Measurements from ENCODE around the gene PLEK. TPM values are rescaled to one million over a fixed set of nuclear protein-coding genes. Genes with fewer than 3 reads are reported as not detected.

Gene PLEK
- 4.4 TPM for total RNA-seq

GRCh38 chr2:68365087-68365486 lies at the start of gene PLEK:
Gene PLEK, plus strand, starts transcription at chr2:68365282. Its CDS starts 70 bp downstream, at chr2:68365352.
- DNase-seq (ENCODE audit: extremely low spot score in 2 of 2), result no peak
- Histone ChIP-seq H3K27ac (no peak within 1 kb of the TSS), H3K9me3 (no peaks in the 10 kb centered on the region), H3K27me3 (no peaks in the 10 kb centered on the region), H3K36me3 (no peaks in the 10 kb centered on the region), H3K4me1 (peaks cover 10% of the 10 kb centered on the region), H3K4me3 (peak within 1 kb of the TSS in 1 of 2 donors; percentile 26)
- intact Hi-C loops (cut with DNase I), result no loop called here
- TF ChIP-seq CTCF (IDR thresholded peaks at IDR 0.05) (no peak), POLR2A (IDR thresholded peaks at IDR 0.05) (peak in 1 of 2 donors; percentile 14)

- TF ChIP-seq POLR2AphosphoS5 (IDR thresholded peaks at IDR 0.05; ENCODE audit: insufficient read depth in 1 of 2, low read depth in 1 of 2) (no peak), POLR2A (IDR thresholded peaks at IDR 0.05) (no peak), CTCF (IDR thresholded peaks at IDR 0.05) (no peak)
- Histone ChIP-seq H3K4me3 (no peak overlapping the region), H3K27ac (no peak overlapping the region), H3K4me1 (peaks cover 26% of the 10 kb centered on the region), H3K36me3 (no peaks in the 10 kb centered on the region), H3K27me3 (no peaks in the 10 kb centered on the region), H3K9me3 (no peaks in the 10 kb centered on the region)
- no peak for DNase-seq (ENCODE audit: extremely low spot score in 2 of 2)
- intact Hi-C loops (cut with DNase I), result no loop called here
These were observed 49.0 kb upstream of the PLEK start for GRCh38 chr2:68316111-68316510.

GRCh38 chr2:68317971-68318913 lies 46.8 kb upstream of the PLEK start:
- TF ChIP-seq CTCF (IDR thresholded peaks at IDR 0.05) (no peak), POLR2A (IDR thresholded peaks at IDR 0.05) (no peak), POLR2AphosphoS5 (IDR thresholded peaks at IDR 0.05; ENCODE audit: insufficient read depth in 1 of 2, low read depth in 1 of 2) (peak in 1 of 2 donors; percentile 47)
- no peak for DNase-seq (ENCODE audit: extremely low spot score in 2 of 2)

GRCh38 chr2:68318914-68319397 lies 46.1 kb upstream of the PLEK start:
- H3K4me3 ChIP-seq, result peak overlapping the region; percentile 59 to 82
- intact Hi-C loops (cut with DNase I), result no loop called here
- H3K36me3 ChIP-seq, result no peaks in the 10 kb centered on the region
- H3K27ac ChIP-seq, result peak overlapping the region; percentile 94
- no peaks in the 10 kb centered on the region for H3K27me3 ChIP-seq
- peaks cover 26% of the 10 kb centered on the region for H3K4me1 ChIP-seq
- no peak for DNase-seq (ENCODE audit: extremely low spot score in 2 of 2)
- no peaks in the 10 kb centered on the region for H3K9me3 ChIP-seq
- TF ChIP-seq POLR2A (IDR thresholded peaks at IDR 0.05), result no peak
- TF ChIP-seq CTCF (IDR thresholded peaks at IDR 0.05), result no peak
- no peak for TF ChIP-seq POLR2AphosphoS5 (IDR thresholded peaks at IDR 0.05; ENCODE audit: insufficient read depth in 1 of 2, low read depth in 1 of 2)

More at GRCh38 chr2:68317971-68318913, 46.8 kb upstream of the PLEK start:
- intact Hi-C loops (cut with DNase I), result no loop called here
- Histone ChIP-seq H3K4me3 (peak overlapping the region; percentile 59 to 82), H3K36me3 (no peaks in the 10 kb centered on the region), H3K4me1 (peaks cover 26% of the 10 kb centered on the region), H3K27me3 (no peaks in the 10 kb centered on the region), H3K27ac (peak overlapping the region; percentile 94), H3K9me3 (no peaks in the 10 kb centered on the region)

All from vagina (tissue), 2 donors.